Gastroesophageal sphincter (tissue), 3 donors: ENCODE data around the gene RPL3.

Experiments
- EP300 ChIP-seq: sonication (generic); formaldehyde crosslinking; IDR thresholded peaks from one replicate; pipeline ENCODE4 v1.6.1; 2017; ENCODE audit warnings: antibody characterized with exemption, mild to moderate bottlenecking
- POLR2A ChIP-seq, 2 donors: fragments of 450-650 bp; IDR thresholded peaks; one replicate each; pipeline ENCODE4 v1.6.1; 2017; ENCODE audit warnings: antibody characterized with exemption in 2 of 2, mild to moderate bottlenecking in 2 of 2, moderate library complexity in 1 of 2
- TF ChIP-seq, protein P1 (sequence below), 4 experiments: fragments of 200-600 bp in 2 of 4; fragments of 450-650 bp in 2 of 4; sonication (generic) in 1 of 4; IDR thresholded peaks; one replicate each; pipeline ENCODE4 v1.5.1; 2017 to 2019; ENCODE audit warnings: antibody characterized with exemption in 4 of 4, mild to moderate bottlenecking in 2 of 4, moderate library complexity in 2 of 4

DNA sequence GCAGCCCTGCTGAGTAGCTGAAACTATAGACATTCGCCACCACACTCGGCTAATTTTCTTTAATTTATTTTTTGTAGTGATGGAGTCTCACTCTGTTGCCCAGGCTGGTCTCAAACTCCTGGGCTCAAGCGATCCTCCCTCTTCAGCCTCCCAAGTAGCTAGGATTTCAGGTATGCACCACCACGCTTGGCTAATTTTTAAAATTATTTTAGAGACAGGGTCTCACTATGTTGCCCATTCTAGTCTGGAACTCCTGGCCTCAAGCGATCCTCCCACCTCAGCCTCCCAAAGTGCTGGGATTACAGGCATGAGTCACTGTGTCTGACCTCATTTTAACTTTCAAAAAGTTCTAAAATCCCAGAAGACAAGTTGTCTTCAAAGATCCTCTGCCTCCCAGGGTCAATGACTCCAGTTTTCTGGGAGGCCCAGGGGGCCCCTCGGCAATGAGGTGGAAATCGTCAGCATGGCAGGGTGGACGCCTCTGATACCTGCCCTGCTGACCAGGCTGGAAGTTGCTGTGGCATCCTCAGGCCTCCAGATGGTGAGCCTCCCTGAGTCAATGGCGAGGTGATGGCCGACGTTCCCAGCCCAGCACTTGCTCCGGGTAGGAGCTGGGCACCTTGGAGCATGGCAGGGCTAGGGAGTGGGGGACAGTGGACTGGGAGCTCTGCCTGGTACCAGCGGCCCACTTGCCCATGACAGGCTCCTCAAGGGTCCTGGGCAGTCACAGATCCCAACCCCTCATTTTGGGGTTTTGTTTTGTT, 31.1 kb downstream of the RPL3 start:
- TF ChIP-seq EP300 (no peak), POLR2A (IDR thresholded peaks at IDR 0.05) (no peak)
- TF ChIP-seq, protein P1, sequence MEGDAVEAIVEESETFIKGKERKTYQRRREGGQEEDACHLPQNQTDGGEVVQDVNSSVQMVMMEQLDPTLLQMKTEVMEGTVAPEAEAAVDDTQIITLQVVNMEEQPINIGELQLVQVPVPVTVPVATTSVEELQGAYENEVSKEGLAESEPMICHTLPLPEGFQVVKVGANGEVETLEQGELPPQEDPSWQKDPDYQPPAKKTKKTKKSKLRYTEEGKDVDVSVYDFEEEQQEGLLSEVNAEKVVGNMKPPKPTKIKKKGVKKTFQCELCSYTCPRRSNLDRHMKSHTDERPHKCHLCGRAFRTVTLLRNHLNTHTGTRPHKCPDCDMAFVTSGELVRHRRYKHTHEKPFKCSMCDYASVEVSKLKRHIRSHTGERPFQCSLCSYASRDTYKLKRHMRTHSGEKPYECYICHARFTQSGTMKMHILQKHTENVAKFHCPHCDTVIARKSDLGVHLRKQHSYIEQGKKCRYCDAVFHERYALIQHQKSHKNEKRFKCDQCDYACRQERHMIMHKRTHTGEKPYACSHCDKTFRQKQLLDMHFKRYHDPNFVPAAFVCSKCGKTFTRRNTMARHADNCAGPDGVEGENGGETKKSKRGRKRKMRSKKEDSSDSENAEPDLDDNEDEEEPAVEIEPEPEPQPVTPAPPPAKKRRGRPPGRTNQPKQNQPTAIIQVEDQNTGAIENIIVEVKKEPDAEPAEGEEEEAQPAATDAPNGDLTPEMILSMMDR (IDR thresholded peaks at IDR 0.05) = no peak
